Adrenal gland (tissue), 12 donors: ENCODE data around the gene TMEM174. TPM values are rescaled to one million over a fixed set of nuclear protein-coding genes. Genes with fewer than 3 reads are reported as not detected.

Experiments
- DNase-seq, 7 donors: peaks; one replicate each; pipeline ENCODE4 v3.0.0-alpha.2; 2019 to 2020
- H3K27ac ChIP-seq, 5 donors: fragments of 200-600 bp; sonication (generic) in 4 of 5; 1 replicate in 3 of 5; 2 replicates in 2 of 5; pipeline versions ENCODE4 v1.5.1 to v1.8.0; 2016 to 2020; ENCODE audit warnings: mild to moderate bottlenecking in 1 of 5
- H3K27me3 ChIP-seq: fragments of 200-600 bp; 2 replicates; pipeline ENCODE4 v1.8.0; 2021
- H3K36me3 ChIP-seq, 2 donors: fragments of 200-600 bp; replicated peaks in 1 of 2; 1 replicate in 1 of 2; 2 replicates in 1 of 2; pipeline versions ENCODE4 v1.5.1 to v1.8.0; 2018 to 2022
- H3K4me1 ChIP-seq, 2 donors: fragments of 200-600 bp; replicated peaks in 1 of 2; 1 replicate in 1 of 2; 2 replicates in 1 of 2; pipeline versions ENCODE4 v1.5.1 to v1.8.0; 2018 to 2021
- H3K4me3 ChIP-seq, 4 donors: fragments of 200-600 bp; sonication (generic) in 3 of 4; one replicate each; pipeline ENCODE4 v1.5.1; 2016 to 2018
- H3K9me3 ChIP-seq, 3 donors: fragments of 200-600 bp; sonication (generic) in 1 of 3; replicated peaks in 1 of 3; 1 replicate in 2 of 3; 2 replicates in 1 of 3; pipeline versions ENCODE4 v1.5.1 to v1.8.0; 2016 to 2021
- POLR2A ChIP-seq, 2 donors: fragments of 450-650 bp; IDR thresholded peaks; one replicate each; pipeline ENCODE4 v1.6.1; 2017; ENCODE audit warnings: antibody characterized with exemption in 2 of 2, mild to moderate bottlenecking in 2 of 2, moderate library complexity in 1 of 2
- WGBS, 4 donors: extraction: QIAGEN DNeasy Blood & Tissue Kit in 2 of 4; methylation state at CpG; one replicate each; pipeline versions ENCODE4 v1.1.5 to v1.1.7; 2013 to 2017; 5-methylcytosine and 5-hydroxymethylcytosine counted together
- intact Hi-C, 2 donors: fragments of 100-400 bp; cut with DNase I; formaldehyde crosslinking; loops; one replicate each; pipeline versions ENCODE4 v1.14.1 to v1.15.0; 2022 to 2023
- polyA plus RNA-seq, 3 donors: library from polyadenylated mRNA; stranded (reverse); fragments of 200-250 nt in 2 of 3; fragments of 350-450 nt in 1 of 3; fragmentation: Illumina TruSeq in 1 of 3; extraction: RNeasy Lipid Tissue Mini Kit (QIAGEN cat#74804) in 1 of 3; gene quantifications; one replicate each; pipeline ENCODE4 v1.2.3, GENCODE V29; 2013 to 2014
- total RNA-seq, 9 donors: library from RNA; depleted of rRNA in 4 of 9; stranded (reverse); fragments of >200 nt in 4 of 9; fragments of 120-200 nt in 1 of 9; fragmentation: NEBNext Ultra II Directional in 1 of 9; extraction: Animal tissue kit (Norgen Biotek cat#: 25700) in 1 of 9; gene quantifications; one replicate each; pipeline versions ENCODE4 v1.1.0 to v1.2.4, GENCODE V29; 2013 to 2023
- TF ChIP-seq, protein P1 (sequence below), 6 experiments: fragments of 450-650 bp in 4 of 6; fragments of 200-600 bp in 2 of 6; sonication (generic) in 1 of 6; IDR thresholded peaks; 1 replicate in 5 of 6; 2 replicates in 1 of 6; pipeline versions ENCODE4 v1.5.1 to v1.8.0; 2016 to 2021; ENCODE audit warnings: antibody characterized with exemption in 6 of 6, mild to moderate bottlenecking in 2 of 6, moderate library complexity in 1 of 6
- donor health status: healthy with polysubstance abuse.
- donor health status: Bipolar disorder and iron deficiency.
- donor health status: DM: yes; HTN: yes; CAD: no.
- donor health status: DM: no; HTN: no; CAD: no.
- donor health status: DM: no; HTN: no; CAD: no.
- donor health status: DM: yes; HTN: yes; CAD: no.

The TMEM174 gene
- total and polyA plus RNA-seq, 12 donors: not detected

DNA sequence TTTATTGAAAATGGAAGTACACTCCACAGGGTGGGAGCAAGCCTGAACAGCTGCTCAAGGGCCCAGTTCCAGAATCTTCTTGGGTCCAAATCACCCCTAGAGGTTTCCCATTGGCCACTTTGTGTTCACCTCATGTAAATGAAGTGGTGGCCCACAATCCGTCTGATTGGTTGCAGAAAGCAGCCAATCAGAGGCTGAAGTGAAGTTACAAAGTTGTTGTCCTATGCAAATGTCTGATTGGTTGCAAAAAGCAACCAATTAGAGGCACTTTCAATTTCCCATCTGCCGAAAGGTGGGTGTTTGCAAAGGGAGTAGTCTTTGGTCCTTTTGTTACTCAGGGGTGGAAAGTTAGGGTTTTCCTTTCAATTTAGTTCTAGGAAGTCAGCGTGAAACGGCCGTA, 43.9 kb upstream of the TMEM174 start:
- intact Hi-C loops: no loop called here
- no peaks in the 10 kb centered on the region for H3K27me3 ChIP-seq
- H3K27ac ChIP-seq: no peak overlapping the region
- no peaks in the 10 kb centered on the region for H3K36me3 ChIP-seq
- no peak overlapping the region for H3K4me3 ChIP-seq
- no peaks in the 10 kb centered on the region for H3K9me3 ChIP-seq
- no peaks in the 10 kb centered on the region for H3K4me1 ChIP-seq
- TF ChIP-seq, protein P1, sequence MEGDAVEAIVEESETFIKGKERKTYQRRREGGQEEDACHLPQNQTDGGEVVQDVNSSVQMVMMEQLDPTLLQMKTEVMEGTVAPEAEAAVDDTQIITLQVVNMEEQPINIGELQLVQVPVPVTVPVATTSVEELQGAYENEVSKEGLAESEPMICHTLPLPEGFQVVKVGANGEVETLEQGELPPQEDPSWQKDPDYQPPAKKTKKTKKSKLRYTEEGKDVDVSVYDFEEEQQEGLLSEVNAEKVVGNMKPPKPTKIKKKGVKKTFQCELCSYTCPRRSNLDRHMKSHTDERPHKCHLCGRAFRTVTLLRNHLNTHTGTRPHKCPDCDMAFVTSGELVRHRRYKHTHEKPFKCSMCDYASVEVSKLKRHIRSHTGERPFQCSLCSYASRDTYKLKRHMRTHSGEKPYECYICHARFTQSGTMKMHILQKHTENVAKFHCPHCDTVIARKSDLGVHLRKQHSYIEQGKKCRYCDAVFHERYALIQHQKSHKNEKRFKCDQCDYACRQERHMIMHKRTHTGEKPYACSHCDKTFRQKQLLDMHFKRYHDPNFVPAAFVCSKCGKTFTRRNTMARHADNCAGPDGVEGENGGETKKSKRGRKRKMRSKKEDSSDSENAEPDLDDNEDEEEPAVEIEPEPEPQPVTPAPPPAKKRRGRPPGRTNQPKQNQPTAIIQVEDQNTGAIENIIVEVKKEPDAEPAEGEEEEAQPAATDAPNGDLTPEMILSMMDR (IDR thresholded peaks at IDR 0.05): no peak
- no peak for TF ChIP-seq POLR2A (IDR thresholded peaks at IDR 0.05)
- DNase-seq: no peak
- WGBS, 4 donors: 81 to 86% (median 84%) methylated on average over 5 of the region's 5 CpGs

DNA sequence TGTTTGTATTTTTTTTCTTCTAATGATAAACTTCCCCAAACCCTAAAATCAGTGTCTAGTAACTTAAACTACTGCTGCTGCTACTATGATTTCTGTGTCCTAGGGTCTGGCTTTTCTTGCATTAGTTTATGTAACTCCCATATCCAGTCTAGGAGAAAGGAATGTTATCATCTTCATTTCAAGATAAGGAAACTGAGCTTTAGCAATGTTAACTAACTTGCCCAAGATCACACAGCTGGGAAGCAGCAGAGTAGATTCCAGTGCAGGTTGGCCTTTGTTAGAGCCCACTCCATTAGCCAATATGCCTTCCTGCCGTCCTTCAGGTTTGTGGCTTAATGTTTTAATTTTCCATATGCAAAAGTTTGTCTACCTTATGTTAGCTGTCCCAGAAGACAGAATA, 42.2 kb upstream of the TMEM174 start:
- H3K36me3 ChIP-seq: no peaks in the 10 kb centered on the region
- H3K4me3 ChIP-seq: no peak overlapping the region
- H3K9me3 ChIP-seq: no peaks in the 10 kb centered on the region
- WGBS, 4 donors: 60 to 82% (median 73%) methylated on average over 1 of the region's 1 CpG
- no peak for TF ChIP-seq POLR2A (IDR thresholded peaks at IDR 0.05)
- TF ChIP-seq, protein P1 (IDR thresholded peaks at IDR 0.05): no peak
- intact Hi-C loops: no loop called here
- no peak for DNase-seq
- no peaks in the 10 kb centered on the region for H3K27me3 ChIP-seq
- no peak overlapping the region for H3K27ac ChIP-seq
- H3K4me1 ChIP-seq: no peaks in the 10 kb centered on the region

DNA sequence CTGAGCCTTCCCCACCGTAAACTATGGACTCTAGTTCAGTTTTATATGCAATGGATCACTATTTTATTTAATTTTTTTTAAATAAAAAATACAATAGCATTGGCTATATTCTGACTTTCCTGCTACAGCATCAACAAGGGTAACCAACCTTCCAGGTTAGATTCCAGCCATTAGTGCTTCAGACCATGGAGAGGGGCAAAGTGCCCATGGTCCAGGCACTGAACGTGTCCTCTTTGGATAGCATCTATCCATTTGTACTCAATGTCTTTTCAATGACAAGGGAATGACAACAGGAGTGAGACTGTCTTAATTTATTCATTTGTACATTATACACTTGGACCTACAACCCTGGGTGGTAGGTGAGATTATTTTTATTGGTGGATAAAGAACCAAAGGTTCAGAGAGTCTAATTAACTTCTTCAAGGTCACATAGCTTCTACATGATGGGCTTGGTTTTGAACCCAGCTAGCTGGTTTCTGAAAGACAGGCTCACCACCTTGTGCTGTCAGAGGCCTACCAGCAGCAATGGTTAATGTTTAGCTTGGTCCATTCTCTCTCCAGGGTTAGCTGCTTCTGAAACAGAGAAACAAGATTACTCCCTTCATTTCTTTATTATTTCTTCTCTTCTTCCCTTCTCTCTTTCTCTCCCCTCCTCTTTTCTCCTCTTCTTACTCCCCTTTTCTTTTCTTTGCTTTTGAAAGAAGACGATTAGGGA, 41.1 kb upstream of the TMEM174 start:
- peaks cover 3% of the 10 kb centered on the region for H3K27me3 ChIP-seq
- TF ChIP-seq, protein P1 (IDR thresholded peaks at IDR 0.05): no peak
- no peak for TF ChIP-seq POLR2A (IDR thresholded peaks at IDR 0.05)
- DNase-seq: no peak
- WGBS, 4 donors: 75 to 84% (median 79%) methylated on average over 3 of the region's 3 CpGs
- H3K27ac ChIP-seq: no peak overlapping the region
- H3K9me3 ChIP-seq: no peaks in the 10 kb centered on the region
- H3K4me1 ChIP-seq: no peaks in the 10 kb centered on the region
- no peak overlapping the region for H3K4me3 ChIP-seq
- intact Hi-C loops: no loop called here
- H3K36me3 ChIP-seq: no peaks in the 10 kb centered on the region

DNA sequence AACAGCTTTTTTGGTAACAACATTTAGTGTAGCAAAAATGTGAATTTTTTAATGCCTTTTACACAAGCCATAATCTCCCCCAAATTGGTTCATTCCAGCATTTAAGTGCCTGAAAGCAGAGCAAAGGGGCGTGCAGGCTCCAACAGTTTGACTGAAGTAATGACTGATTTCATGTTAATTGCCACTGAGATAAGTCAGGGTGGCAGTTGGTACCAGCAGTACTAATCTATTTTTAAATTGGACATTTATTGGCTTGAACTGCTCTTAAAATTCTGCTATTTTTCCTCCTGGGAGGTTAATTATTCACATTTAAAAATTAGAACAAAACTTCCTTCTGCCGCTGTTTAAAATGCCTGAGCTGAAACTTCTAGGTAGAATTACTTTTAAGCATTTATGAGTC, 40.2 kb upstream of the TMEM174 start:
- Histone ChIP-seq H3K36me3 (no peaks in the 10 kb centered on the region), H3K27me3 (peaks cover 3% of the 10 kb centered on the region), H3K4me3 (no peak overlapping the region), H3K9me3 (no peaks in the 10 kb centered on the region), H3K27ac (no peak overlapping the region), H3K4me1 (no peaks in the 10 kb centered on the region)
- TF ChIP-seq, protein P1 (IDR thresholded peaks at IDR 0.05): no peak
- TF ChIP-seq POLR2A (IDR thresholded peaks at IDR 0.05): no peak
- DNase-seq: no peak
- WGBS, 4 donors: 86 to 92% (median 90%) methylated on average over 2 of the region's 2 CpGs
- intact Hi-C loops: no loop called here
